HCT116 (cell line): ENCODE data around the gene TMEM184B.

Experiments used
- CEBPB ChIP-seq: IDR thresholded peaks from 2 replicates; pipeline ENCODE4 v1.6.1; 2012; ENCODE audit warnings: low read depth
- CTCF ChIP-seq, 3 experiments: fragments of 200-600 bp in 1 of 3; sonication (generic) in 1 of 3; IDR thresholded peaks in 2 of 3; conservative IDR thresholded peaks in 1 of 3; 2 replicates each; pipeline ENCODE4 v1.5.1; 2012 to 2017; ENCODE audit warnings: low read depth in 2 of 3, low read length in 2 of 3, antibody characterized with exemption in 1 of 3, borderline replicate concordance in 1 of 3, control low read depth in 1 of 3, mild to moderate bottlenecking in 1 of 3, mixed read lengths in 1 of 3, mixed run types in 1 of 3, moderate library complexity in 1 of 3; ENCODE audit not compliant: insufficient read depth in 1 of 3
- EGR1 ChIP-seq: IDR thresholded peaks from 2 replicates; pipeline ENCODE4 v1.6.1; 2012; ENCODE audit warnings: low read depth
- EZH2 ChIP-seq: fragments of 200-600 bp; sonication (generic); IDR thresholded peaks from 2 replicates; pipeline ENCODE4 v1.6.1; 2017; ENCODE audit warnings: antibody characterized with exemption, mixed run types
- EZH2phosphoT487 ChIP-seq: fragments of 200-600 bp; IDR thresholded peaks from 2 replicates; pipeline ENCODE4 v1.6.1; 2018; ENCODE audit warnings: antibody characterized with exemption, borderline replicate concordance
- MAX ChIP-seq: IDR thresholded peaks from 2 replicates; pipeline ENCODE4 v1.6.1; 2012
- POLR2A ChIP-seq: IDR thresholded peaks from 2 replicates; pipeline ENCODE4 v1.7.0; 2011; ENCODE audit warnings: borderline replicate concordance; ENCODE audit not compliant: insufficient read depth, insufficient read length; ENCODE audit errors: extremely low read depth
- POLR2AphosphoS5 ChIP-seq: IDR thresholded peaks from 2 replicates; pipeline ENCODE4 v1.6.1; 2011; ENCODE audit warnings: mild to moderate bottlenecking, low read depth, low read length, moderate library complexity
- SP1 ChIP-seq: IDR thresholded peaks from 2 replicates; pipeline ENCODE4 v1.6.1; 2012; ENCODE audit warnings: low read depth
- SRF ChIP-seq: IDR thresholded peaks from 2 replicates; pipeline ENCODE4 v1.6.1; 2012; ENCODE audit warnings: low read depth
- YY1 ChIP-seq: IDR thresholded peaks from 2 replicates; pipeline ENCODE4 v1.6.1; 2011; ENCODE audit warnings: low read length, low read depth, moderate library complexity, mild to moderate bottlenecking; ENCODE audit not compliant: insufficient replicate concordance; ENCODE audit errors: extremely low read depth

- no peak for TF ChIP-seq POLR2AphosphoS5
- no peak for TF ChIP-seq EZH2
- TF ChIP-seq MAX = no peak
- TF ChIP-seq CEBPB = no peak
- TF ChIP-seq POLR2A = no peak
- no peak for TF ChIP-seq CTCF (IDR thresholded peaks at IDR 0.05 in 2 of 3, conservative IDR thresholded peaks at IDR 0.05 in 1 of 3; ENCODE audit: borderline replicate concordance in 1 of 3, insufficient read depth in 1 of 3, low read depth in 2 of 3, low read length in 2 of 3)
- TF ChIP-seq SP1 = no peak
- TF ChIP-seq EZH2phosphoT487 = no peak
- TF ChIP-seq YY1 = no peak
- TF ChIP-seq SRF = no peak
- no peak for TF ChIP-seq EGR1
Measured at GRCh38 chr22:38177044-38177443, 95.8 kb downstream of the TMEM184B start.
